Kidney epithelial cell (primary cell): ENCODE data around the gene ST8SIA6. TPM values are rescaled to one million over a fixed set of nuclear protein-coding genes. Genes with fewer than 3 reads are reported as not detected.

Experiments used
- DNase-seq: peaks from one replicate; pipeline ENCODE4 v3.0.0-alpha.2; 2010; ENCODE audit warnings: low read depth
- H3K27me3 ChIP-seq: 2 replicates; pipeline ENCODE4 v1.6.0; 2011; ENCODE audit warnings: low read length; ENCODE audit not compliant: control insufficient read depth, insufficient read depth
- H3K36me3 ChIP-seq: 2 replicates; pipeline ENCODE4 v1.5.1; 2011; ENCODE audit warnings: low read length; ENCODE audit not compliant: control insufficient read depth, insufficient read depth
- H3K4me3 ChIP-seq: 2 replicates; pipeline ENCODE4 v1.5.1; 2011; ENCODE audit warnings: low read depth, mild to moderate bottlenecking, control low read depth, low read length
- CTCF ChIP-seq: IDR thresholded peaks from 2 replicates; pipeline ENCODE4 v1.5.1; 2011; ENCODE audit warnings: mild to moderate bottlenecking, moderate library complexity, low read length, control low read depth, inconsistent platforms; ENCODE audit not compliant: insufficient read depth, poor library complexity, severe bottlenecking
- total RNA-seq: library from RNA; depleted of rRNA; stranded (reverse); fragments of >200 nt; gene quantifications from 2 replicates; pipeline ENCODE4 v1.2.3, GENCODE V29; 2015

ST8SIA6 gene
- total RNA-seq, 1 donor from 2014 or later = not detected

GRCh38 chr10:17292375-17292774, 162.0 kb downstream of the ST8SIA6 start:
- Histone ChIP-seq H3K27me3 (no peaks in the 10 kb centered on the region), H3K4me3 (no peak overlapping the region), H3K36me3 (no peaks in the 10 kb centered on the region)
- TF ChIP-seq CTCF = no peak
- DNase-seq = no peak

DNA sequence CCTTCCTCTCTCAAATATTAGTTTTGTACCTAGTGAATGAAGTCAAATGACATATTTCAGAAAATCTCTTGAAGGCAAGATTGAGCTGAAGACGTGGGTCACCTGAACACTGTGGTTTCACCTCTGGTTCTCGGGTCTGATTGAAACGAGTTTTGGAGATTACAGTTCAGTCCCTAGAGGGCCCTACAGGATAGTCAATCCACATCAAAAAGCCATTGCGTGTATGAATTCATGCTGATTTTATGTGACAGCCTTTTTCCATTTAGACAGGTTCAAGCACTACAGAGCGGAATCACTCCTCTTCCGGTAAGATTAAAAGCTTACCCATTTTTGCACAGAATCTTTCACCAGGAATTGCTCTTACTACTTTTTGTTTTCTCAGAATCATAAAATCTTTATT, 164.2 kb downstream of the ST8SIA6 start:
- peaks cover 6% of the 10 kb centered on the region for H3K27me3 ChIP-seq
- DNase-seq = no peak
- H3K4me3 ChIP-seq = no peak overlapping the region
- no peak for TF ChIP-seq CTCF
- no peaks in the 10 kb centered on the region for H3K36me3 ChIP-seq

GRCh38 chr10:17289763-17290162, 164.6 kb downstream of the ST8SIA6 start:
- H3K4me3 ChIP-seq = no peak overlapping the region
- H3K27me3 ChIP-seq = peaks cover 6% of the 10 kb centered on the region
- no peak for TF ChIP-seq CTCF
- DNase-seq = no peak
- no peaks in the 10 kb centered on the region for H3K36me3 ChIP-seq

GRCh38 chr10:17286562-17287550, 167.5 kb downstream of the ST8SIA6 start:
- no peak for TF ChIP-seq CTCF

DNA sequence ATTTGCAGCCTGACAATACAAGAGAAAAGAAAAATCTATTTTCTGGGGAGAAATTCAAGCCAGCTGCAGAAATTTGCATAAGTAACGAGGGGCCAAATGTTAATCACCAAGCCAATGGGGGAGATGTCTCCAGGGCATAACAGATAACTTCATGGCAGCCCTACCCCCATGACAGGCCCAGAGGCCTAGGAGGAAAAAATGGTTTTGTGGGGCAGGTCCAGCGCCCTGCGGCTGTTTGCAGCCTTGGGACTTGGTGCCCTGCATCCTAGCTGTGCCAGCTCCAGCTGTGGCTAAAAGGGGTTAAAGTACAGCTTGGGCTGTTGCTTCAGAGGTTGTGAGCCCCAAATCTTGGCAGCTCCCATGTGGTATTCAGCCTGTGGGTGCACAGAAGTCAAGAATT, 172.1 kb downstream of the ST8SIA6 start:
- H3K4me3 ChIP-seq = no peak overlapping the region
- no peak for DNase-seq
- no peak for TF ChIP-seq CTCF
- H3K27me3 ChIP-seq = peaks cover 6% of the 10 kb centered on the region
- no peaks in the 10 kb centered on the region for H3K36me3 ChIP-seq

More at GRCh38 chr10:17286562-17287550, 167.5 kb downstream of the ST8SIA6 start:
- DNase-seq = no peak
- Histone ChIP-seq H3K4me3 (no peak overlapping the region), H3K36me3 (no peaks in the 10 kb centered on the region), H3K27me3 (peaks cover 6% of the 10 kb centered on the region)
